GM18873 (cell line): Measurements from ENCODE around the gene CRCP.
"Not testable (repeated sequence)": the region's sequence is repeated elsewhere in the genome, so short reads cannot be mapped to it uniquely, and the experiment has no call there.

Source experiments
- ATAC-seq: cut with Tn5 transposase; IDR thresholded peaks from one replicate; pipeline ENCODE4 v1.9.1; 2021; ENCODE audit warnings: mild to moderate bottlenecking, moderate library complexity, moderate number of reproducible peaks; ENCODE audit not compliant: unreplicated experiment, low FRiP score

The CRCP gene

GRCh38 chr7:66105263-66105748 lies 9.3 kb upstream of the CRCP start:
- peak; percentile 55 for ATAC-seq

GRCh38 chr7:66108410-66108809 lies 6.2 kb upstream of the CRCP start:
- not testable (repeated sequence) for ATAC-seq

- no peak for ATAC-seq
Measured at GRCh38 chr7:66110856-66111255, 3.8 kb upstream of the CRCP start.

GRCh38 chr7:66116680-66117420 lies 2.2 kb downstream of the CRCP start:
- ATAC-seq: not testable (repeated sequence)

- no peak for ATAC-seq
Measured at GRCh38 chr7:66118603-66119002, 4.0 kb downstream of the CRCP start.

GRCh38 chr7:66119245-66119850 lies 4.7 kb downstream of the CRCP start:
- no peak for ATAC-seq

- no peak for ATAC-seq
Measured at GRCh38 chr7:66123175-66123528, 8.5 kb downstream of the CRCP start.

GRCh38 chr7:66124569-66124861 lies 9.9 kb downstream of the CRCP start:
- ATAC-seq: not testable (repeated sequence)

- ATAC-seq: no peak
Measured at GRCh38 chr7:66125052-66125694, 10.5 kb downstream of the CRCP start.

GRCh38 chr7:66125781-66126352 lies 11.2 kb downstream of the CRCP start:
- ATAC-seq: not testable (repeated sequence)

- ATAC-seq: not testable (repeated sequence)
Measured at GRCh38 chr7:66127172-66127571, 12.5 kb downstream of the CRCP start.

GRCh38 chr7:66138994-66139752 lies 24.5 kb downstream of the CRCP start:
- no peak for ATAC-seq

GRCh38 chr7:66140924-66141323 lies 26.3 kb downstream of the CRCP start:
- ATAC-seq: no peak

- ATAC-seq: no peak
Measured at GRCh38 chr7:66142334-66142733, 27.7 kb downstream of the CRCP start.

- no peak for ATAC-seq
Measured at GRCh38 chr7:66142996-66143395, 28.3 kb downstream of the CRCP start.

GRCh38 chr7:66143876-66144332 lies 29.3 kb downstream of the CRCP start:
- no peak for ATAC-seq

GRCh38 chr7:66145400-66146104 lies 30.9 kb downstream of the CRCP start:
- no peak for ATAC-seq

GRCh38 chr7:66146701-66147100 lies 32.1 kb downstream of the CRCP start:
- no peak for ATAC-seq

- not testable (repeated sequence) for ATAC-seq
Measured at GRCh38 chr7:66147657-66148056, 33.0 kb downstream of the CRCP start.

GRCh38 chr7:66150471-66150870 lies 35.8 kb downstream of the CRCP start:
- ATAC-seq: no peak
